ENCODE data around the gene ITGB3.

ITGB3 gene

DNA sequence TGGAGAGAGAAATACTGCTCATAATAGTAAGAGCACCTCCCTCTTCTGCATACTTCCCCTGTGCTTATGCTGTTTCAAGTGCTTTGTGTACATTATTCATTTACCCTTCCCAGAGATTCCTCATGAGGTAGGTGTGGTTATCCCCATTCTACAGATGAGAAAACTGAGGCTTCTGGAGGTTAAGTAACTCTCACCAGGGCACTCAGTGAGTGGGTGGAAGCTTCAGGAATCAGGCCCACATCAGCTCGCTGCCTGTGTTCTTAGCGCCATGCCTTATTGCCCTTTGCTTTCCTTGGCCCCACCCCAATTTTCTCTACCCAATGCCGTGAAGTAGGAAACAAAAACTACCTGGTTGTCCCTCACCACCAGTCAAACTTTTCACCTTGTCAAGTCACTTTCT is 18.1 kb upstream of the ITGB3 start:
- H3K27me3 ChIP-seq (ENCODE audit: control insufficient read depth, low read length), result peaks cover 2% of the 10 kb centered on the region; the same call in 1 of the 2 replicates
- peaks cover 24% of the 10 kb centered on the region for H3K4me1 ChIP-seq (ENCODE audit: control insufficient read depth, low read length)
- H3F3A ChIP-seq (ENCODE audit: control insufficient read depth, insufficient read depth), result peaks cover 4% of the 10 kb centered on the region; the same call in 1 of the 2 replicates
- no peak overlapping the region for H3K27ac ChIP-seq (ENCODE audit: low read depth, low read length)
- H3K4me3 ChIP-seq (ENCODE audit: low read length), result no peak overlapping the region
- no peaks in the 10 kb centered on the region for H3K36me3 ChIP-seq (ENCODE audit: control insufficient read depth, low read length)
- no peak overlapping the region for H3K4me2 ChIP-seq (ENCODE audit: low read length)
- no peaks in the 10 kb centered on the region for H3K79me2 ChIP-seq (ENCODE audit: control insufficient read depth, low read length)
- peaks cover 20% of the 10 kb centered on the region for H3K9me3 ChIP-seq (ENCODE audit: control insufficient read depth, insufficient read depth, low read length)
- TF ChIP-seq, protein P1, sequence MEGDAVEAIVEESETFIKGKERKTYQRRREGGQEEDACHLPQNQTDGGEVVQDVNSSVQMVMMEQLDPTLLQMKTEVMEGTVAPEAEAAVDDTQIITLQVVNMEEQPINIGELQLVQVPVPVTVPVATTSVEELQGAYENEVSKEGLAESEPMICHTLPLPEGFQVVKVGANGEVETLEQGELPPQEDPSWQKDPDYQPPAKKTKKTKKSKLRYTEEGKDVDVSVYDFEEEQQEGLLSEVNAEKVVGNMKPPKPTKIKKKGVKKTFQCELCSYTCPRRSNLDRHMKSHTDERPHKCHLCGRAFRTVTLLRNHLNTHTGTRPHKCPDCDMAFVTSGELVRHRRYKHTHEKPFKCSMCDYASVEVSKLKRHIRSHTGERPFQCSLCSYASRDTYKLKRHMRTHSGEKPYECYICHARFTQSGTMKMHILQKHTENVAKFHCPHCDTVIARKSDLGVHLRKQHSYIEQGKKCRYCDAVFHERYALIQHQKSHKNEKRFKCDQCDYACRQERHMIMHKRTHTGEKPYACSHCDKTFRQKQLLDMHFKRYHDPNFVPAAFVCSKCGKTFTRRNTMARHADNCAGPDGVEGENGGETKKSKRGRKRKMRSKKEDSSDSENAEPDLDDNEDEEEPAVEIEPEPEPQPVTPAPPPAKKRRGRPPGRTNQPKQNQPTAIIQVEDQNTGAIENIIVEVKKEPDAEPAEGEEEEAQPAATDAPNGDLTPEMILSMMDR (IDR thresholded peaks at IDR 0.05; ENCODE audit: low read depth, low read length, poor library complexity, severe bottlenecking), result no peak
- no peak for TF ChIP-seq EZH2phosphoT487 (IDR thresholded peaks at IDR 0.05; ENCODE audit: borderline replicate concordance, low read length)
- no peaks in the 10 kb centered on the region for H3K9me2 ChIP-seq (replicated peaks; ENCODE audit: control insufficient read depth, low read length)
- H4K20me1 ChIP-seq (ENCODE audit: control insufficient read depth, insufficient read depth, low read depth, low read length), result no peaks in the 10 kb centered on the region

DNA sequence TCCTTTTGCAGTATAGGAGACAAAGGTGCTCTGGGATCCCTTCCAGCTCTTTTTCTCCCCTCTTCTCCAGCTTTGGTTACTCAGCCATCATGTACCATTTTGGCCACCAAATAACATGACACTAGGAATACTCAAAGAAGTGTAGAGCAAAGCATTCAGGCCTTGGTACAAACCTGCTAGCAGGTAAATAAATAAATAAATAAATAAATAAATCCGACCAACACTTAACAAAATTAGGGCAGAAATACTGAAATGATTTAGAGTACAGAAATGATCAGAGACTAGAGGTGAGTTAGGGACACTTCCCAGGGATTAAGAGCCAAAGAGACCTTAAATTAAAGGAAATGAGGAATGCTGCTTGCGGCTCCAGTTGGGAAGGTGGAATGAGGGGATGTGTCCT is 17.7 kb upstream of the ITGB3 start:
- H3K9me2 ChIP-seq (replicated peaks; ENCODE audit: control insufficient read depth, low read length), result no peaks in the 10 kb centered on the region

DNA sequence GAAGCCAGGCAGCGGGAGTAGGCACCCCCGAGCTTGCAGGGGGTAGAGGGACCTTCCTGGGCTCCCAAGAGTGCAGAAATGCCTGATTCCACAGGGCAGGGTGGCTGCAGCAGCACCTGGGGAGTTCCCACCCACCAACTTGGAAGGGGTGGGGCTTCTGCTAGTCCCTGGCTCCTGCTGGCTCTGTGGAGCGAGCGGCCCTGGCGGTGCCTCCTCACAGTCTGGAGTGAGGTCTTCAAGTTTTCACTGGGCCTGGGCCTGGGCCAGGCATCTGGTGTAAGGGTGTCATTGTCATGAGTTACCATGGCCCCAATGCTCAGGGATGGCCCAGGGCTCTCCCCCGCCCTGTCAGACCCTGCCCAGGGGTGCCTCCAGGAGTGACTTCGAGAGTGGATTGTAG is 15.8 kb upstream of the ITGB3 start:
- Histone ChIP-seq H3F3A (ENCODE audit: control insufficient read depth, insufficient read depth) (no peaks in the 10 kb centered on the region), H3K4me3 (ENCODE audit: low read length) (no peak overlapping the region), H3K79me2 (ENCODE audit: control insufficient read depth, low read length) (no peaks in the 10 kb centered on the region), H4K20me1 (ENCODE audit: control insufficient read depth, insufficient read depth, low read depth, low read length) (no peaks in the 10 kb centered on the region), H3K9me2 (replicated peaks; ENCODE audit: control insufficient read depth, low read length) (no peaks in the 10 kb centered on the region), H3K27ac (ENCODE audit: low read depth, low read length) (no peak overlapping the region), H3K4me1 (ENCODE audit: control insufficient read depth, low read length) (peaks cover 13% of the 10 kb centered on the region), H3K9me3 (ENCODE audit: control insufficient read depth, insufficient read depth, low read length) (peaks cover 20% of the 10 kb centered on the region), H3K27me3 (ENCODE audit: control insufficient read depth, low read length) (no peaks in the 10 kb centered on the region), H3K4me2 (ENCODE audit: low read length) (no peak overlapping the region), H3K36me3 (ENCODE audit: control insufficient read depth, low read length) (no peaks in the 10 kb centered on the region)
- TF ChIP-seq, protein P1 (IDR thresholded peaks at IDR 0.05; ENCODE audit: low read depth, low read length, poor library complexity, severe bottlenecking), result no peak
- TF ChIP-seq EZH2phosphoT487 (IDR thresholded peaks at IDR 0.05; ENCODE audit: borderline replicate concordance, low read length), result no peak

More for the DNA sequence above, 17.7 kb upstream of the ITGB3 start:
- H3K4me1 ChIP-seq (ENCODE audit: control insufficient read depth, low read length), result peaks cover 21% of the 10 kb centered on the region
- H3K27ac ChIP-seq (ENCODE audit: low read depth, low read length), result no peak overlapping the region
- no peaks in the 10 kb centered on the region for H3K79me2 ChIP-seq (ENCODE audit: control insufficient read depth, low read length)
- no peaks in the 10 kb centered on the region for H4K20me1 ChIP-seq (ENCODE audit: control insufficient read depth, insufficient read depth, low read depth, low read length)
- H3F3A ChIP-seq (ENCODE audit: control insufficient read depth, insufficient read depth), result peaks cover 4% of the 10 kb centered on the region; the same call in 1 of the 2 replicates
- H3K9me3 ChIP-seq (ENCODE audit: control insufficient read depth, insufficient read depth, low read length), result peaks cover 20% of the 10 kb centered on the region
- no peaks in the 10 kb centered on the region; the same call in 1 of the 2 replicates for H3K27me3 ChIP-seq (ENCODE audit: control insufficient read depth, low read length)
- no peak for TF ChIP-seq EZH2phosphoT487 (IDR thresholded peaks at IDR 0.05; ENCODE audit: borderline replicate concordance, low read length)
- TF ChIP-seq, protein P1 (IDR thresholded peaks at IDR 0.05; ENCODE audit: low read depth, low read length, poor library complexity, severe bottlenecking), result no peak
- H3K36me3 ChIP-seq (ENCODE audit: control insufficient read depth, low read length), result no peaks in the 10 kb centered on the region
- H3K4me2 ChIP-seq (ENCODE audit: low read length), result no peak overlapping the region
- H3K4me3 ChIP-seq (ENCODE audit: low read length), result no peak overlapping the region

All from DOHH2 (cell line).